Loucy (cell line): ENCODE data around the gene SC5D.

Experiments
- H2AFZ ChIP-seq: fragments of 200-600 bp; sonication (generic); 2 replicates; pipeline ENCODE4 v1.6.0; 2016; ENCODE audit warnings: antibody characterized with exemption, mild to moderate bottlenecking, low read length, moderate library complexity
- H3F3A ChIP-seq: fragments of 200-600 bp; 2 replicates; pipeline ENCODE4 v1.6.0; 2016; ENCODE audit warnings: antibody characterized with exemption, low read depth, mild to moderate bottlenecking
- H3K27me3 ChIP-seq: fragments of 200-600 bp; sonication (generic); 2 replicates; pipeline ENCODE4 v1.6.1; 2014; ENCODE audit warnings: low read length, mild to moderate bottlenecking; ENCODE audit not compliant: insufficient read depth, poor library complexity, severe bottlenecking
- H3K36me3 ChIP-seq: fragments of 200-600 bp; sonication (generic); 2 replicates; pipeline ENCODE4 v1.6.1; 2016; ENCODE audit warnings: low read length; ENCODE audit not compliant: insufficient read depth
- H3K4me1 ChIP-seq: fragments of 200-600 bp; sonication (generic); 2 replicates; pipeline ENCODE4 v1.5.1; 2014; ENCODE audit warnings: low read length, mild to moderate bottlenecking; ENCODE audit not compliant: insufficient read depth, poor library complexity, severe bottlenecking
- H3K4me2 ChIP-seq: fragments of 200-600 bp; sonication (generic); 2 replicates; pipeline ENCODE4 v1.6.0; 2014; ENCODE audit warnings: antibody characterized with exemption, low read length, low read depth, mild to moderate bottlenecking; ENCODE audit not compliant: poor library complexity, severe bottlenecking
- H3K4me3 ChIP-seq: fragments of 200-600 bp; sonication (generic); 2 replicates; pipeline ENCODE4 v1.5.1; 2014; ENCODE audit warnings: low read length, mild to moderate bottlenecking, mixed read lengths; ENCODE audit not compliant: poor library complexity, severe bottlenecking
- H3K79me2 ChIP-seq: fragments of 200-600 bp; sonication (generic); 2 replicates; pipeline ENCODE4 v1.6.1; 2014; ENCODE audit warnings: low read length; ENCODE audit not compliant: insufficient read depth
- H3K9ac ChIP-seq: fragments of 200-600 bp; sonication (generic); 2 replicates; pipeline ENCODE4 v1.6.0; 2014; ENCODE audit warnings: mild to moderate bottlenecking, low read depth, low read length, moderate library complexity; ENCODE audit not compliant: poor library complexity, severe bottlenecking
- H3K9me2 ChIP-seq: fragments of 200-600 bp; sonication (generic); replicated peaks from 2 replicates; pipeline ENCODE4 v1.6.1; 2016; ENCODE audit warnings: low read depth, low read length, mixed read lengths
- H3K9me3 ChIP-seq: fragments of 200-600 bp; sonication (generic); 2 replicates; pipeline ENCODE4 v1.6.1; 2014; ENCODE audit warnings: mild to moderate bottlenecking, antibody characterized with exemption, low read length, low read depth; ENCODE audit not compliant: insufficient read depth
- H4K20me1 ChIP-seq: fragments of 200-600 bp; sonication (generic); 2 replicates; pipeline ENCODE4 v1.6.0; 2014; ENCODE audit warnings: antibody characterized with exemption, low read length, mild to moderate bottlenecking; ENCODE audit not compliant: insufficient read depth, poor library complexity, severe bottlenecking
- EZH2phosphoT487 ChIP-seq: fragments of 200-600 bp; IDR thresholded peaks from 2 replicates; pipeline ENCODE4 v1.6.1; 2018; ENCODE audit warnings: antibody characterized with exemption, mild to moderate bottlenecking, moderate library complexity, borderline replicate concordance
- TF ChIP-seq, protein P1 (sequence below): fragments of 200-600 bp; sonication (generic); conservative IDR thresholded peaks from 2 replicates; pipeline ENCODE4 v1.5.1; 2014; ENCODE audit warnings: mild to moderate bottlenecking, antibody characterized with exemption, low read length

The SC5D gene

DNA sequence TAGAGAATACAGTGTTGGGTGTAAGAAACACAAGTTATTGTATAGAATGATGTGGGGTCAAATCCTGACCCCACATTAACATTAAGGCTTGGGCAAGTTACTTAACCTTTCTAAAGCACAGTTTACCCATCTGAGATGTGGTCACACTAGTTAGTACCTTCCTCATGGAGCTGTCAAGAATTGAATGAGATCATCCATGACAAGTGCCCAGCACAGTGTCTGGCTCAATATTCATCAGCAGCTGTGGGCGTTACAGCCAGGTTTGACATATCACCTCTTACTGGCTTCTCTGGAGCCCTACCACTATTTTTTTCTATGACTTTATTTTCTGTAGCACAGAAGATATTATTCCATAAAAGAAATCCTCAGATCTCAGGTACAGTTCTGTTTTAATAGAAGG lies 57.2 kb downstream of the SC5D start:
- Histone ChIP-seq H3K4me1 (peaks cover 4% of the 10 kb centered on the region), H3K9me2 (no peaks in the 10 kb centered on the region)
- TF ChIP-seq, protein P1, sequence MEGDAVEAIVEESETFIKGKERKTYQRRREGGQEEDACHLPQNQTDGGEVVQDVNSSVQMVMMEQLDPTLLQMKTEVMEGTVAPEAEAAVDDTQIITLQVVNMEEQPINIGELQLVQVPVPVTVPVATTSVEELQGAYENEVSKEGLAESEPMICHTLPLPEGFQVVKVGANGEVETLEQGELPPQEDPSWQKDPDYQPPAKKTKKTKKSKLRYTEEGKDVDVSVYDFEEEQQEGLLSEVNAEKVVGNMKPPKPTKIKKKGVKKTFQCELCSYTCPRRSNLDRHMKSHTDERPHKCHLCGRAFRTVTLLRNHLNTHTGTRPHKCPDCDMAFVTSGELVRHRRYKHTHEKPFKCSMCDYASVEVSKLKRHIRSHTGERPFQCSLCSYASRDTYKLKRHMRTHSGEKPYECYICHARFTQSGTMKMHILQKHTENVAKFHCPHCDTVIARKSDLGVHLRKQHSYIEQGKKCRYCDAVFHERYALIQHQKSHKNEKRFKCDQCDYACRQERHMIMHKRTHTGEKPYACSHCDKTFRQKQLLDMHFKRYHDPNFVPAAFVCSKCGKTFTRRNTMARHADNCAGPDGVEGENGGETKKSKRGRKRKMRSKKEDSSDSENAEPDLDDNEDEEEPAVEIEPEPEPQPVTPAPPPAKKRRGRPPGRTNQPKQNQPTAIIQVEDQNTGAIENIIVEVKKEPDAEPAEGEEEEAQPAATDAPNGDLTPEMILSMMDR: no peak
- no peak for TF ChIP-seq EZH2phosphoT487

DNA sequence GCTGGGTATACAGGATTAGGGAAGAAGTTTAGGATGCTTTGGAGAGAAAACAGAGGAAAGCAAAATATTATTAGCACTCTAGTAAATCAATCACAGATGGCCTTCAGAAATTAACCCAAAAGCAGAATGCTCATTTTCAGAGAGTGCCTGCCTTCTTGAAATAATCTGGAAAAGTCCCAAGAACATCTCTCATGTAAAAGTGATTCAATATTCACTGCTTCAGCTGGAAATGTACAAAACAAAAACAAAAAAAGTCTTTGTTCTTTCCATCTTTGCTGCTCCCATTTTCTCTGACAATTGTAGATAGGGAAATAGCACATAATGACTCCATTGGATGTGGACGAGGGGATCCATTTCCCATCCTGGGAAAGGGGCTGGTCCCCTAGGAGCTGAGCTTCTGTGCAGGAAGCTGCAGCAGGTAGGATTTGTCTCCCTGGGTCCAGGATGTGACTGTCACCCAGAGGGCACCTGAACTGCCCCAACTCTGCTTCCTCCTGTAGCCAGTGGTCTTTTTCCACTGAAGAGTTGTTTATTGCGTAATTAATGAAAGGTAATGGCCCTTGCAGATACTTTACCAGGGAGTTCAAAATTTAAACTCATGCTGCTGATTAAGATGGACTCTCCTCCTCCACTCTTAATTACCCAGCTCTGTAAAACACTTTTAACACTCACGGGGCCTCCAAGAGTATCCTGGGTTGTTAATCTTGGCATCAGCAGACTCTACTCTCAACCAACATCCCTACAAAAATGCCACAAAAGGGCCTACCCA lies 57.9 kb downstream of the SC5D start:
- Histone ChIP-seq H3K9me2 (no peaks in the 10 kb centered on the region), H3K4me3 (no peak overlapping the region), H3K4me1 (peaks cover 4% of the 10 kb centered on the region), H3K4me2 (no peak overlapping the region), H3F3A (no peaks in the 10 kb centered on the region), H3K36me3 (no peaks in the 10 kb centered on the region), H4K20me1 (no peaks in the 10 kb centered on the region), H2AFZ (no peak overlapping the region), H3K27me3 (no peaks in the 10 kb centered on the region), H3K9me3 (no peaks in the 10 kb centered on the region), H3K79me2 (no peaks in the 10 kb centered on the region), H3K9ac (no peak overlapping the region)
- TF ChIP-seq EZH2phosphoT487: no peak
- TF ChIP-seq, protein P1: no peak

More for the DNA sequence above, 57.2 kb downstream of the SC5D start:
- Histone ChIP-seq H3K9ac (no peak overlapping the region), H3K4me2 (no peak overlapping the region), H4K20me1 (no peaks in the 10 kb centered on the region), H2AFZ (no peak overlapping the region), H3K79me2 (no peaks in the 10 kb centered on the region), H3K4me3 (no peak overlapping the region), H3K27me3 (no peaks in the 10 kb centered on the region), H3K9me3 (no peaks in the 10 kb centered on the region), H3F3A (no peaks in the 10 kb centered on the region), H3K36me3 (no peaks in the 10 kb centered on the region)

DNA sequence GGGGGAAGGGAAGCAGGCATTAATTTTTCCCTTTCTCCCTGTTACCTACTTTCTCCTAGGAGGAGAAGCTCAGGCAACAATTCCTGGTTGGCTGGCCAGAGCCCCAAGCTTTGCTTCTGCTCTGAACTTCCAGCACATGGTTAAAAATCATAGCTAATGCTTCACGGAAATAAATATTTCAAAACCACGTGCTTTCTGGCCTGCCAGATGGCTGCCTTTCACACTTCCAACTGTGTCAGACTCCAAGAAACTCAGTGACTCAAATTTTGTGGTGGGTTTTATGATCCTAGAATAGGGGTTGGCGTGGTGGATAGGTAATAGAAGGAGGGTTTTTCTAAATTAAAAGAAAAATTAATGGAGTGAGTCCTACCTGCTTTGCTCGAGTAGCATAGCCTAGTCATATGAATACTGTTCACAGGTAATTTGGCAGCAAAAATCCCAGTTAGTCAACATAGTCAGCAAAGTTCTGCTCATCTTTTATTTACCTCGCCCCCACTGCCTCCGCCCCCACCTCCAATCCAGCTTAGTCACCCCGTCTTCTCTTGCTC lies 58.6 kb downstream of the SC5D start:
- H3K36me3 ChIP-seq: no peaks in the 10 kb centered on the region
- H3K4me2 ChIP-seq: no peak overlapping the region
- H3K4me3 ChIP-seq: no peak overlapping the region
- no peaks in the 10 kb centered on the region for H3K27me3 ChIP-seq
- H4K20me1 ChIP-seq: no peaks in the 10 kb centered on the region
- H3K4me1 ChIP-seq: peaks cover 4% of the 10 kb centered on the region
- no peaks in the 10 kb centered on the region for H3K9me2 ChIP-seq
- H3K9me3 ChIP-seq: no peaks in the 10 kb centered on the region
- TF ChIP-seq, protein P1: no peak
- no peak for TF ChIP-seq EZH2phosphoT487
- no peak overlapping the region for H2AFZ ChIP-seq
- no peaks in the 10 kb centered on the region for H3F3A ChIP-seq
- no peaks in the 10 kb centered on the region for H3K79me2 ChIP-seq
- H3K9ac ChIP-seq: no peak overlapping the region
